Measurements from ENCODE around the gene FFAR1. TPM values are rescaled to one million over a fixed set of nuclear protein-coding genes. Genes with fewer than 3 reads are reported as not detected.

Gene FFAR1
- total and polyA plus RNA-seq, 7 experiments from 2014 or later, result 0.10 to 1.3 (median 0.24) TPM; not detected in 4

GRCh38 chr19:35389192-35389861 lies 41.6 kb downstream of the FFAR1 start:
- Mint-ChIP-seq H3K9me3 (peaks cover 0 to 17% (median 6%) of the 10 kb centered on the region in 11 donors), H3K4me3 (no peak overlapping the region), H3K27me3 (peaks cover 0 to 11% (median 4%) of the 10 kb centered on the region in 5 donors), H3K27ac (no peak overlapping the region), H3K36me3 (peaks cover 0 to 9% (median 5%) of the 10 kb centered on the region in 5 donors), H3K4me1 (no peaks in the 10 kb centered on the region)
- H3K4me3 ChIP-seq (ENCODE audit: low read length), result no peak overlapping the region
- H3K27me3 ChIP-seq (ENCODE audit: control insufficient read depth in 2 of 2, insufficient read depth in 2 of 2, low read length in 2 of 2), result no peaks in the 10 kb centered on the region
- ChIA-PET CTCF (interaction anchor here (0.7 kb wide), 1 partner anchor 84 kb away, joined by 3 read pairs; no protein-coding TSS in a partner anchor), POLR2A (no interaction called here)
- H3K9me3 ChIP-seq (ENCODE audit: control insufficient read depth in 2 of 3, low read length in 3 of 3), result no peaks in the 10 kb centered on the region
- DNase-seq (no peak), ATAC-seq (no peak)
- H3K4me1 ChIP-seq (ENCODE audit: control insufficient read depth in 2 of 2, insufficient read depth in 2 of 2, low read length in 2 of 2), result no peaks in the 10 kb centered on the region
- H3K27ac ChIP-seq (ENCODE audit: low read depth, low read length), result no peak overlapping the region
- H3K36me3 ChIP-seq (ENCODE audit: control insufficient read depth in 2 of 3, insufficient read depth in 3 of 3, low read length in 3 of 3), result no peaks in the 10 kb centered on the region
- intact Hi-C loops (cut with micrococcal nuclease), result no loop called here

- H3K4me3 Mint-ChIP-seq, result no peak overlapping the region
- H3K27ac Mint-ChIP-seq, result no peak overlapping the region
- H3K4me1 ChIP-seq (ENCODE audit: control insufficient read depth in 2 of 2, insufficient read depth in 2 of 2, low read length in 2 of 2), result no peaks in the 10 kb centered on the region
- CTCF ChIA-PET, result no interaction called here
- H3K27me3 ChIP-seq (ENCODE audit: control insufficient read depth in 2 of 2, insufficient read depth in 2 of 2, low read length in 2 of 2), result no peaks in the 10 kb centered on the region
- POLR2A ChIA-PET, result no interaction called here
- ATAC-seq, result no peak
- intact Hi-C loops (cut with micrococcal nuclease), result no loop called here
- no peaks in the 10 kb centered on the region for H3K9me3 ChIP-seq (ENCODE audit: control insufficient read depth in 2 of 3, low read length in 3 of 3)
- H3K4me1 Mint-ChIP-seq, result no peaks in the 10 kb centered on the region
- no peaks in the 10 kb centered on the region for H3K36me3 ChIP-seq (ENCODE audit: control insufficient read depth in 2 of 3, insufficient read depth in 3 of 3, low read length in 3 of 3)
- H3K27me3 Mint-ChIP-seq, result peaks cover 0 to 5% (median 2%) of the 10 kb centered on the region in 5 donors
- H3K27ac ChIP-seq (ENCODE audit: low read depth, low read length), result no peak overlapping the region
- DNase-seq, result no peak
- H3K9me3 Mint-ChIP-seq, result peaks cover 0 to 2% (median 0%) of the 10 kb centered on the region in 11 donors
- H3K4me3 ChIP-seq (ENCODE audit: low read length), result no peak overlapping the region
- H3K36me3 Mint-ChIP-seq, result no peaks in the 10 kb centered on the region
Observed at GRCh38 chr19:35392742-35393715, 45.3 kb downstream of the FFAR1 start.

- no peak overlapping the region for H3K4me3 ChIP-seq (ENCODE audit: low read length)
- Mint-ChIP-seq H3K36me3 (no peaks in the 10 kb centered on the region), H3K4me3 (no peak overlapping the region), H3K27me3 (peaks cover 0 to 3% (median 0%) of the 10 kb centered on the region in 5 donors), H3K4me1 (no peaks in the 10 kb centered on the region), H3K9me3 (peaks cover 0 to 1% (median 0%) of the 10 kb centered on the region in 11 donors), H3K27ac (no peak overlapping the region)
- intact Hi-C loops (cut with micrococcal nuclease), result no loop called here
- H3K9me3 ChIP-seq (ENCODE audit: control insufficient read depth in 2 of 3, low read length in 3 of 3), result no peaks in the 10 kb centered on the region
- DNase-seq (no peak), ATAC-seq (no peak)
- no peaks in the 10 kb centered on the region for H3K27me3 ChIP-seq (ENCODE audit: control insufficient read depth in 2 of 2, insufficient read depth in 2 of 2, low read length in 2 of 2)
- ChIA-PET CTCF (no interaction called here), POLR2A (no interaction called here)
- H3K4me1 ChIP-seq (ENCODE audit: control insufficient read depth in 2 of 2, insufficient read depth in 2 of 2, low read length in 2 of 2), result no peaks in the 10 kb centered on the region
- H3K27ac ChIP-seq (ENCODE audit: low read depth, low read length), result no peak overlapping the region
- no peaks in the 10 kb centered on the region for H3K36me3 ChIP-seq (ENCODE audit: control insufficient read depth in 2 of 3, insufficient read depth in 3 of 3, low read length in 3 of 3)
Observed at GRCh38 chr19:35395382-35396199, 47.9 kb downstream of the FFAR1 start.

- Mint-ChIP-seq H3K36me3 (no peaks in the 10 kb centered on the region), H3K4me1 (no peaks in the 10 kb centered on the region), H3K27me3 (peaks cover 0 to 2% (median 0%) of the 10 kb centered on the region in 5 donors), H3K4me3 (no peak overlapping the region), H3K27ac (no peak overlapping the region), H3K9me3 (peaks cover 0 to 1% (median 0%) of the 10 kb centered on the region in 11 donors)
- ATAC-seq, result no peak
- no peak overlapping the region for H3K27ac ChIP-seq (ENCODE audit: low read depth, low read length)
- intact Hi-C loops (cut with micrococcal nuclease), result no loop called here
- DNase-seq, result no peak
- no peaks in the 10 kb centered on the region for H3K4me1 ChIP-seq (ENCODE audit: control insufficient read depth in 2 of 2, insufficient read depth in 2 of 2, low read length in 2 of 2)
- CTCF ChIA-PET, result no interaction called here
- no peak overlapping the region for H3K4me3 ChIP-seq (ENCODE audit: low read length)
- no peaks in the 10 kb centered on the region for H3K36me3 ChIP-seq (ENCODE audit: control insufficient read depth in 2 of 3, insufficient read depth in 3 of 3, low read length in 3 of 3)
- POLR2A ChIA-PET, result no interaction called here
- no peaks in the 10 kb centered on the region for H3K9me3 ChIP-seq (ENCODE audit: control insufficient read depth in 2 of 3, low read length in 3 of 3)
- no peaks in the 10 kb centered on the region for H3K27me3 ChIP-seq (ENCODE audit: control insufficient read depth in 2 of 2, insufficient read depth in 2 of 2, low read length in 2 of 2)
Observed at GRCh38 chr19:35396240-35396885, 48.7 kb downstream of the FFAR1 start.

- ATAC-seq (no peak), DNase-seq (no peak)
- Mint-ChIP-seq H3K9me3 (peaks cover 0 to 1% (median 0%) of the 10 kb centered on the region in 11 donors), H3K4me1 (peaks cover 0 to 2% (median 0%) of the 10 kb centered on the region in 7 donors), H3K27me3 (peaks cover 0 to 2% (median 0%) of the 10 kb centered on the region in 5 donors), H3K27ac (no peak overlapping the region), H3K36me3 (no peaks in the 10 kb centered on the region), H3K4me3 (no peak overlapping the region)
- ChIA-PET POLR2A (no interaction called here), CTCF (no interaction called here)
- no peaks in the 10 kb centered on the region for H3K4me1 ChIP-seq (ENCODE audit: control insufficient read depth in 2 of 2, insufficient read depth in 2 of 2, low read length in 2 of 2)
- intact Hi-C loops (cut with micrococcal nuclease), result no loop called here
- H3K36me3 ChIP-seq (ENCODE audit: control insufficient read depth in 2 of 3, insufficient read depth in 3 of 3, low read length in 3 of 3), result no peaks in the 10 kb centered on the region
- H3K4me3 ChIP-seq (ENCODE audit: low read length), result no peak overlapping the region
- no peak overlapping the region for H3K27ac ChIP-seq (ENCODE audit: low read depth, low read length)
- no peaks in the 10 kb centered on the region for H3K9me3 ChIP-seq (ENCODE audit: control insufficient read depth in 2 of 3, low read length in 3 of 3)
- no peaks in the 10 kb centered on the region for H3K27me3 ChIP-seq (ENCODE audit: control insufficient read depth in 2 of 2, insufficient read depth in 2 of 2, low read length in 2 of 2)
Observed at GRCh38 chr19:35397064-35397463, 49.4 kb downstream of the FFAR1 start.

Measured in naive thymus-derived CD4-positive, alpha-beta T cell (primary cell).